HEK293T (cell line): ENCODE data around the gene MAP3K14.

Experiments
- CTCF ChIA-PET: fragments of 350-600 bp; formaldehyde crosslinking; extraction: SDS; loops from one replicate; lab custom pipeline; 2021; ENCODE audit warnings: antibody characterized with exemption, inconsistent platforms; lab: Yijun Ruan, JAX
- POLR2A ChIA-PET: fragments of 350-600 bp; formaldehyde crosslinking; extraction: SDS; loops from one replicate; lab custom pipeline; 2020; ENCODE audit warnings: antibody characterized with exemption, inconsistent platforms; lab: Yijun Ruan, JAX
- DNase-seq: peaks from one replicate; pipeline ENCODE4 v3.0.0; 2012; ENCODE audit warnings: mixed read lengths; ENCODE audit errors: extremely low spot score
- ARNT ChIP-seq: fragments of 450-650 bp; IDR thresholded peaks from 2 replicates; pipeline ENCODE4 v1.6.1; 2017; ENCODE audit warnings: mild to moderate bottlenecking
- BHLHE40 ChIP-seq: fragments of 450-650 bp; IDR thresholded peaks from 2 replicates; pipeline ENCODE4 v1.6.1; 2016; ENCODE audit warnings: mild to moderate bottlenecking, moderate library complexity, borderline replicate concordance
- CTBP1 ChIP-seq: fragments of 450-650 bp; IDR thresholded peaks from 2 replicates; pipeline ENCODE4 v1.6.1; 2016; ENCODE audit warnings: borderline replicate concordance
- ELF4 ChIP-seq: fragments of 450-650 bp; IDR thresholded peaks from 2 replicates; pipeline ENCODE4 v1.6.1; 2017; ENCODE audit warnings: antibody characterized with exemption
- FOXA1 ChIP-seq: fragments of 450-650 bp; IDR thresholded peaks from 2 replicates; pipeline ENCODE4 v1.6.1; 2016; ENCODE audit warnings: mild to moderate bottlenecking
- FOXK2 ChIP-seq: fragments of 450-650 bp; IDR thresholded peaks from 2 replicates; pipeline ENCODE4 v1.6.1; 2016; ENCODE audit warnings: mild to moderate bottlenecking
- FOXM1 ChIP-seq: fragments of 450-650 bp; IDR thresholded peaks from 2 replicates; pipeline ENCODE4 v1.6.1; 2017; ENCODE audit warnings: mild to moderate bottlenecking, borderline replicate concordance
- HDGF ChIP-seq: fragments of 450-650 bp; IDR thresholded peaks from 2 replicates; pipeline ENCODE4 v1.6.1; 2017; ENCODE audit warnings: antibody characterized with exemption, borderline replicate concordance
- L3MBTL2 ChIP-seq: fragments of 450-650 bp; conservative IDR thresholded peaks from 2 replicates; pipeline ENCODE4 v1.6.1; 2016; ENCODE audit warnings: mild to moderate bottlenecking
- LEF1 ChIP-seq: fragments of 450-650 bp; IDR thresholded peaks from 2 replicates; pipeline ENCODE4 v1.6.1; 2017; ENCODE audit warnings: mild to moderate bottlenecking, borderline replicate concordance
- NFRKB ChIP-seq: fragments of 450-650 bp; IDR thresholded peaks from 2 replicates; pipeline ENCODE4 v1.6.1; 2016; ENCODE audit warnings: mild to moderate bottlenecking, moderate library complexity
- SP1 ChIP-seq: fragments of 450-650 bp; IDR thresholded peaks from 2 replicates; pipeline ENCODE4 v1.6.1; 2017
- SUZ12 ChIP-seq: fragments of 450-650 bp; IDR thresholded peaks from 2 replicates; pipeline ENCODE4 v1.6.1; 2016; ENCODE audit warnings: mild to moderate bottlenecking
- TARDBP ChIP-seq: fragments of 450-650 bp; IDR thresholded peaks from 2 replicates; pipeline ENCODE4 v1.6.1; 2016
- ZNF384 ChIP-seq: fragments of 450-650 bp; IDR thresholded peaks from 2 replicates; pipeline ENCODE4 v1.6.1; 2016
- TF ChIP-seq, protein P1 (sequence below): fragments of 450-650 bp; IDR thresholded peaks from 2 replicates; pipeline ENCODE4 v1.6.1; 2016

Gene MAP3K14

DNA sequence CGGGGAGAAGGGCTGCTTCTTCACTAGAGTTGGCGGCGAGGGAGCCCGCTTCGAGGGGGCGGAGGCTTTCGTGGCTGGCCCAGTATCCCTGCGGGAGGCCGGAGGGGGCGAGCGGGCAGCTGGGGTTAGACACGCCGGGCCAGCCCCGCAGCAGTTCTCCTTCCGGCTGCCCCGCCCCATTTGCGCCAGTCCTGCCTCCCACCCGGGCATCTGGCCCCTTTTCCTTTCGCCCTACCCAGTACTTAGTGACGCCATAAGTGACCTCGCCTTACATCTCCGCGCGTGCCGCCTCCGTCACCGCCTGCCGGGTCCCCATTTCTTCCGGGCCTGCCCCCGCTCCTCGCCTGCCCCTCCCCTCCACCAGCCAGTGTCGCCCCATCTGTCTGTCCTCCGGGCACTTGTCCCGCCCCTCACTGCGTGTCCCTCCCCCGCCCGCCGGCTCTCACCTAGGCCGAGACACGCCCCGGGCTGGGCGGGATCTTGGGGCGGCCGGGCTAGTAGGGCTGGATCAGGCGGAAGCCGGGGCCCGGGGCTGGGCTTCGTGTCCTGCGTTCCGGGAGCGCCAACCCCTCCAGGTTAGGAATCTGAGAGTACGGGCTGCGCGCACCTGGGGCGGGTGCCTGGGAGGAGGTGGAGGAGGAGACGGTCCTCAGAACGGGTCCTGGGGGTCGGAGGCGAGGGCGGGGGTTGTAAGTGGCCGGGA, 69.2 kb downstream of the MAP3K14 start:
- ChIA-PET POLR2A (interaction anchor here (0.6 to 2.5 kb wide), 11 partner anchors 8 to 674 kb away, joined by 3 to 13 read pairs (median 3); partner anchors contain the start of genes FMNL1 and HEXIM1), CTCF (interaction anchor here (0.6 to 3.5 kb wide), 9 partner anchors 9 to 697 kb away, joined by 3 to 15 read pairs (median 4); no protein-coding TSS in a partner anchor)
- DNase-seq: peak; percentile 91
- peak; percentile 47; the same call in 1 of the 2 replicates for TF ChIP-seq L3MBTL2
- TF ChIP-seq ARNT: no peak
- TF ChIP-seq FOXK2: no peak
- no peak for TF ChIP-seq NFRKB

DNA sequence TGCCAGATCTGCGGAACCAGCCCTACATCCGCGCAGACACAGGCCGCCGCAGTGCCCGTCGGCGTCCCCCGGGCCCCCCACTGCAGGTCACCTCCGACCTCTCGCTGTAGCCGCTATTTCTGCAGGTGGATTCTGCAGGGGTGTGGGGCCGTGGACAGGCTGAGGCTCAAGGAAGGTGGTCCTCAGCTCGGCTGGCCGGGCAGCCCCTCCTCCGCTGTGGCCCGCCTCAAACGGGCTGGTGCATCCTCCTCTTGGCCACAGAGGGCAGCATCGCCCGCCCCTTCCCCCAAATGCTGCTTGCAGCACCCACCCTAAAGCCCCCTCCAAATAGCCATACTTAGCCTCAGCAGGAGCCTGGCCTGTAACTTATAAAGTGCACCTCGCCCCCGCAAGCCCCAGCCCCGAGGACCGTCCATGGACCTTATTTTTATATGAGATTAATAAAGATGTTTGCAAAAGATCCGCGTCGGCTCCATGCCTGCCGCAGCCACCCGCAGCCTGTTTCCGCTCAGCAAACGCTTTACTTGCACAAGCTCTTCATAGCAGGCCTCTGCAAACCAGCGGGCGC, 69.9 kb downstream of the MAP3K14 start:
- POLR2A ChIA-PET: interaction anchor here (0.7 to 2.5 kb wide), 7 partner anchors 8 to 178 kb away, joined by 3 to 13 read pairs (median 3); partner anchors contain the start of gene HEXIM1
- CTCF ChIA-PET: interaction anchor here (0.6 to 3.5 kb wide), 10 partner anchors 9 to 697 kb away, joined by 3 to 15 read pairs (median 4); no protein-coding TSS in a partner anchor
- TF ChIP-seq CTBP1 (no peak), TARDBP (no peak), ARNT (no peak), SP1 (no peak), NFRKB (no peak), HDGF (no peak), BHLHE40 (no peak), LEF1 (no peak)
- TF ChIP-seq, protein P1, sequence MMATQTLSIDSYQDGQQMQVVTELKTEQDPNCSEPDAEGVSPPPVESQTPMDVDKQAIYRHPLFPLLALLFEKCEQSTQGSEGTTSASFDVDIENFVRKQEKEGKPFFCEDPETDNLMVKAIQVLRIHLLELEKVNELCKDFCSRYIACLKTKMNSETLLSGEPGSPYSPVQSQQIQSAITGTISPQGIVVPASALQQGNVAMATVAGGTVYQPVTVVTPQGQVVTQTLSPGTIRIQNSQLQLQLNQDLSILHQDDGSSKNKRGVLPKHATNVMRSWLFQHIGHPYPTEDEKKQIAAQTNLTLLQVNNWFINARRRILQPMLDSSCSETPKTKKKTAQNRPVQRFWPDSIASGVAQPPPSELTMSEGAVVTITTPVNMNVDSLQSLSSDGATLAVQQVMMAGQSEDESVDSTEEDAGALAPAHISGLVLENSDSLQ: no peak
- DNase-seq: peak; percentile 72

DNA sequence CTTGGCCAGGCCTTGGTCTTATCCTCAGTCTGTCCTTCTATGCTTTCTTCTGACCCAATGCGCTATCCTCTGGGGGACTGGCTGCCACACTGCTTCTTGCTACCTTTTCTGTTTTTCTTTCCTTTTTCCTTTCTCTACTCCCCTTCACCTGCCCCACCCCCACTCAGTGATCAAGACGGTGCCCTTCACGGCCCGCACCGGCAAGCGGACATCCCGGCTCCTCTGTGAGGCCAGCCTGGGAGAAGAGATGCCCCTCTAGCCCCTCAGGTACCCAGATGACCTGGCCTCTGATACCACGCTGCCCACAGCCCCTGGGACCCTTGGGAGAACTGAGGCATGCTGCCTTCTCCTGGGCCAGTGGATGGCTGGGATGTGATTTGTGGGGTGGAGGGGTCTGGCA, 70.5 kb downstream of the MAP3K14 start:
- ChIA-PET CTCF (interaction anchor here (1.1 to 3.5 kb wide), 3 partner anchors 11 to 25 kb away, joined by 3 to 15 read pairs (median 5); no protein-coding TSS in a partner anchor), POLR2A (interaction anchor here (1.5 to 2.5 kb wide), 3 partner anchors 9 to 18 kb away, joined by 4 to 13 read pairs (median 4); no protein-coding TSS in a partner anchor)
- DNase-seq: no peak
- TF ChIP-seq CTBP1: no peak
- no peak for TF ChIP-seq FOXM1
- TF ChIP-seq SP1: no peak
- TF ChIP-seq, protein P1: no peak
- TF ChIP-seq L3MBTL2: no peak
- TF ChIP-seq NFRKB: no peak
- TF ChIP-seq FOXA1: no peak
- TF ChIP-seq BHLHE40: no peak
- no peak for TF ChIP-seq FOXK2
- no peak for TF ChIP-seq TARDBP
- no peak for TF ChIP-seq ELF4
- no peak for TF ChIP-seq HDGF
- no peak for TF ChIP-seq SUZ12
- no peak for TF ChIP-seq ZNF384
- no peak for TF ChIP-seq LEF1
- TF ChIP-seq ARNT: no peak

DNA sequence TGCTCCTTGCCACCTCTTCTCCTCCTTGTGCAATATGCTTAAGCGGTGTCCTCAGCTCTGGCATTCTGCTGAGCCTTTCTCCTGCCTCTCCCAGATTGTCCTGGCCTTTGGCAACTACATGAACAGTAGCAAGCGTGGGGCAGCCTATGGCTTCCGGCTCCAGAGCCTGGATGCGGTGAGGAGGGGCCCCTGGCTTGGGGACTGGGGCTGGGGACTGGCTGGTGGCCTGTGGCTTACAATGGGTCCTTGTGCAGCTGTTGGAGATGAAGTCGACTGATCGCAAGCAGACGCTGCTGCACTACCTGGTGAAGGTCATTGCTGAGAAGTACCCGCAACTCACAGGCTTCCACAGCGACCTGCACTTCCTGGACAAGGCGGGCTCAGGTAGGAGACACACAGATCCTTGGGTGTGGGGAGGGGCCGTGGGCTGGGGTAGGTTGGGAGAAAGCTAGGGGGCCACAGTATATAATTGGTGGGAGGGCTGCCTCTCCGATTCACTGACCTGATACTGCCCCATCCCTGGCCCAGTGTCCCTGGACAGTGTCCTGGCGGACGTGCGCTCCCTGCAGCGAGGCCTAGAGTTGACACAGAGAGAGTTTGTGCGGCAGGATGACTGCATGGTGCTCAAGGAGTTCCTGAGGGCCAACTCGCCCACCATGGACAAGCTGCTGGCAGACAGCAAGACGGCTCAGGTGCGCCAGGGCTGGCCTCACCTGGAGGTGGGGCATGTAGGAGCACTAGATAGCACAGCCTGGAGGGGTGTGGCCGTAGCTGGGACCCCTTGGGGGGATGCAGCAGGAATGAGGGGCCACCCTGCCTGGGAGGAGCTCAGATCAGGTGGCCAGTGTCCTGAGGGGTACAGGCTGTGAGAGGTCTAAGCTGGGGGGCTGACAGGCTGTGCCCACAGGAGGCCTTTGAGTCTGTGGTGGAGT, 71.8 kb downstream of the MAP3K14 start:
- CTCF ChIA-PET: interaction anchor here (0.8 to 1.2 kb wide), 2 partner anchors 10 to 11 kb away, joined by 3 to 4 read pairs; no protein-coding TSS in a partner anchor
- POLR2A ChIA-PET: interaction anchor here (1.4 kb wide), 1 partner anchor 97 kb away, joined by 3 read pairs; no protein-coding TSS in a partner anchor
- DNase-seq: no peak
- TF ChIP-seq BHLHE40: no peak
- no peak for TF ChIP-seq TARDBP

DNA sequence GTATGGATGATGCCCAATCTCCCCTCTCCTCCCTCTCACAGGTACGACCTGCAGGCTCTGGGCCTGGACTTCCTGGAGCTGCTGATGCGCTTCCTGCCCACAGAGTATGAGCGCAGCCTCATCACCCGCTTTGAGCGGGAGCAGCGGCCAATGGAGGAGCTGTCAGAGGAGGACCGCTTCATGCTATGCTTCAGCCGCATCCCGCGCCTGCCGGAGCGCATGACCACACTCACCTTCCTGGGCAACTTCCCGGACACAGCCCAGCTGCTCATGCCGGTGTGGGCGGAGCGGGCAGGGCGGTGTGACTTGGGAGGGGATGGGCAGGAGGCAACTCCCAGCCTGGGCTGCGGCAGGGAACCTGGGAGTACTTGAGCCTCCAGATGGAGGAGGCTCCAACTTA, 73.1 kb downstream of the MAP3K14 start:
- DNase-seq: no peak
- ChIA-PET POLR2A (interaction anchor here (0.6 to 1.3 kb wide), 2 partner anchors 12 to 90 kb away, joined by 3 read pairs; no protein-coding TSS in a partner anchor), CTCF (interaction anchor here (0.7 to 1.2 kb wide), 2 partner anchors 8 to 108 kb away, joined by 3 read pairs; partner anchors contain the start of gene ACBD4)
- TF ChIP-seq, protein P1: no peak
- TF ChIP-seq SP1 (no peak), TARDBP (no peak), ZNF384 (no peak), FOXK2 (no peak), ELF4 (no peak), FOXA1 (no peak), NFRKB (no peak)
